H1 (cell line): Measurements from ENCODE around the gene ITSN1. TPM values are rescaled to one million over a fixed set of nuclear protein-coding genes. Genes with fewer than 3 reads are reported as not detected.

Experiments used
- BRCA1 ChIP-seq: IDR thresholded peaks from 2 replicates; pipeline ENCODE4 v1.6.1; 2012; ENCODE audit warnings: low read depth, low read length, improper control_type of control experiment
- CREB1 ChIP-seq: IDR thresholded peaks from 2 replicates; pipeline ENCODE4 v1.6.1; 2012; ENCODE audit warnings: inconsistent platforms
- EZH2 ChIP-seq: fragments of 200-600 bp; sonication (generic); IDR thresholded peaks from 2 replicates; pipeline ENCODE4 v1.7.1; 2012; ENCODE audit warnings: low read depth, mild to moderate bottlenecking, moderate library complexity, low read length, inconsistent platforms; ENCODE audit not compliant: severe bottlenecking
- KDM4A ChIP-seq: IDR thresholded peaks from one replicate; pipeline ENCODE4 v1.7.1; 2012; ENCODE audit warnings: low read depth, mild to moderate bottlenecking, moderate library complexity, low read length, inconsistent platforms; ENCODE audit not compliant: severe bottlenecking
- KDM5A ChIP-seq: fragments of 200-600 bp; IDR thresholded peaks from 2 replicates; pipeline ENCODE4 v1.7.1; 2012; ENCODE audit warnings: mild to moderate bottlenecking, low read length, inconsistent platforms, mixed read lengths
- POLR2AphosphoS5 ChIP-seq: IDR thresholded peaks from 2 replicates; pipeline ENCODE4 v1.6.1; 2011; ENCODE audit warnings: low read depth, low read length
- TAF1 ChIP-seq: IDR thresholded peaks from 2 replicates; pipeline ENCODE4 v1.6.1; 2011; ENCODE audit warnings: mild to moderate bottlenecking, low read depth, low read length
- polyA plus RNA-seq, 7 experiments: library from polyadenylated mRNA; depleted of rRNA in 3 of 7; stranded (reverse) in 5 of 7; unstranded in 2 of 7; fragments of >200 nt in 5 of 7; fragments of 200-250 nt in 2 of 7; gene quantifications; 1 replicate in 5 of 7; 2 replicates in 1 of 7; 4 replicates in 1 of 7; pipeline versions ENCODE4 v1.2.1 to v1.2.3, GENCODE V29; 2011 to 2013; ENCODE audit warnings: missing spikeins in 2 of 7, mixed read lengths in 2 of 7
- total RNA-seq: library from RNA; stranded (reverse); fragmentation: NEBNext Ultra II Directional; extraction: Animal tissue kit (Norgen Biotek cat#: 25700); gene quantifications from 2 replicates; pipeline ENCODE4 v1.2.1, GENCODE V29; 2021
- TF ChIP-seq, protein P1 (sequence below): fragments of 300-600 bp; sonication (generic); IDR thresholded peaks from 2 replicates; pipeline ENCODE4 v1.7.1; 2012; ENCODE audit warnings: low read length, moderate library complexity, mild to moderate bottlenecking, inconsistent platforms; ENCODE audit not compliant: insufficient replicate concordance
- TF ChIP-seq, protein P2 (sequence below): IDR thresholded peaks from 2 replicates; pipeline ENCODE4 v1.6.1; 2011; ENCODE audit warnings: low read length, improper control_type of control experiment

The ITSN1 gene
- total and polyA plus RNA-seq, 2 of the 8 experiments (the other 6 are each of a cell fraction or from before 2014, with no cell fraction given) = 60.8 to 78.1 TPM

DNA sequence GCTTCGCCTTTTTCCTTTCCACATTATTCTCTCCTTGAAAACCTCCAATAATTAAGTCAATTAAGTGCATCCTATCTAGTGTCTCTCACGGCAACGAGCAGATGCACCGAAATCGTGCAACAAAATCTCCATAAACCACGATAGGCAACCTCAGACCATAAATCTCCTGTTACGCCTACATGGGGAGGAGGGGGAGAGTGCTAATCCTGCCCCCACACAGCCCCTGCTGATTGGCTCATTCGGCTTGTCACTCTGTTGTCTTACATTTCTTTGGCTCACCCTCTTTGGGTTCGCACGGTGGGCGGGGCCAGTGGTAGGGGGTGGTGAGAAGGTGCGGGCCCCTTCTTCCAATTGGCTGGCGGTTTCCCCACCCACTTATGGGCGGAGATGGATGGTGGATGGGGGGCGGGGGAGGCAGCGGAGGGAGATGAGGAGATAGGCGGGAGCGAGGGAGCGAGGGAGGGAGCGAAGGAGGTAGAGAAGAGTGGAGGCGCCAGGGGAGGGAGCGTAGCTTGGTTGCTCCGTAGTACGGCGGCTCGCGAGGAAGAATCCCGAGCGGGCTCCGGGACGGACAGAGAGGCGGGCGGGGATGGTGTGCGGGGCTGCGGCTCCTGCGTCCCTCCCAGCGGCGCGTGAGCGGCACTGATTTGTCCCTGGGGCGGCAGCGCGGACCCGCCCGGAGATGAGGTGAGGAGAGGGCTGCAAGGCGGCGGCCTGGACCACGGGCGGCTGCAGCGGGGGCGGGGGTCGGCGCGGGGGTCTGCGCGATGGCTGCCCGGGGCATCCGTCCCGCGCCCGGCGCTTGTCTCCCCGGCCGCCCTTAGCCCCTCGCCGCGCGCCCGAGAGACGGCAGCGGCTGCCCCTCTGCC lies at the start of gene ITSN1 (continued):
- TF ChIP-seq, protein P1, sequence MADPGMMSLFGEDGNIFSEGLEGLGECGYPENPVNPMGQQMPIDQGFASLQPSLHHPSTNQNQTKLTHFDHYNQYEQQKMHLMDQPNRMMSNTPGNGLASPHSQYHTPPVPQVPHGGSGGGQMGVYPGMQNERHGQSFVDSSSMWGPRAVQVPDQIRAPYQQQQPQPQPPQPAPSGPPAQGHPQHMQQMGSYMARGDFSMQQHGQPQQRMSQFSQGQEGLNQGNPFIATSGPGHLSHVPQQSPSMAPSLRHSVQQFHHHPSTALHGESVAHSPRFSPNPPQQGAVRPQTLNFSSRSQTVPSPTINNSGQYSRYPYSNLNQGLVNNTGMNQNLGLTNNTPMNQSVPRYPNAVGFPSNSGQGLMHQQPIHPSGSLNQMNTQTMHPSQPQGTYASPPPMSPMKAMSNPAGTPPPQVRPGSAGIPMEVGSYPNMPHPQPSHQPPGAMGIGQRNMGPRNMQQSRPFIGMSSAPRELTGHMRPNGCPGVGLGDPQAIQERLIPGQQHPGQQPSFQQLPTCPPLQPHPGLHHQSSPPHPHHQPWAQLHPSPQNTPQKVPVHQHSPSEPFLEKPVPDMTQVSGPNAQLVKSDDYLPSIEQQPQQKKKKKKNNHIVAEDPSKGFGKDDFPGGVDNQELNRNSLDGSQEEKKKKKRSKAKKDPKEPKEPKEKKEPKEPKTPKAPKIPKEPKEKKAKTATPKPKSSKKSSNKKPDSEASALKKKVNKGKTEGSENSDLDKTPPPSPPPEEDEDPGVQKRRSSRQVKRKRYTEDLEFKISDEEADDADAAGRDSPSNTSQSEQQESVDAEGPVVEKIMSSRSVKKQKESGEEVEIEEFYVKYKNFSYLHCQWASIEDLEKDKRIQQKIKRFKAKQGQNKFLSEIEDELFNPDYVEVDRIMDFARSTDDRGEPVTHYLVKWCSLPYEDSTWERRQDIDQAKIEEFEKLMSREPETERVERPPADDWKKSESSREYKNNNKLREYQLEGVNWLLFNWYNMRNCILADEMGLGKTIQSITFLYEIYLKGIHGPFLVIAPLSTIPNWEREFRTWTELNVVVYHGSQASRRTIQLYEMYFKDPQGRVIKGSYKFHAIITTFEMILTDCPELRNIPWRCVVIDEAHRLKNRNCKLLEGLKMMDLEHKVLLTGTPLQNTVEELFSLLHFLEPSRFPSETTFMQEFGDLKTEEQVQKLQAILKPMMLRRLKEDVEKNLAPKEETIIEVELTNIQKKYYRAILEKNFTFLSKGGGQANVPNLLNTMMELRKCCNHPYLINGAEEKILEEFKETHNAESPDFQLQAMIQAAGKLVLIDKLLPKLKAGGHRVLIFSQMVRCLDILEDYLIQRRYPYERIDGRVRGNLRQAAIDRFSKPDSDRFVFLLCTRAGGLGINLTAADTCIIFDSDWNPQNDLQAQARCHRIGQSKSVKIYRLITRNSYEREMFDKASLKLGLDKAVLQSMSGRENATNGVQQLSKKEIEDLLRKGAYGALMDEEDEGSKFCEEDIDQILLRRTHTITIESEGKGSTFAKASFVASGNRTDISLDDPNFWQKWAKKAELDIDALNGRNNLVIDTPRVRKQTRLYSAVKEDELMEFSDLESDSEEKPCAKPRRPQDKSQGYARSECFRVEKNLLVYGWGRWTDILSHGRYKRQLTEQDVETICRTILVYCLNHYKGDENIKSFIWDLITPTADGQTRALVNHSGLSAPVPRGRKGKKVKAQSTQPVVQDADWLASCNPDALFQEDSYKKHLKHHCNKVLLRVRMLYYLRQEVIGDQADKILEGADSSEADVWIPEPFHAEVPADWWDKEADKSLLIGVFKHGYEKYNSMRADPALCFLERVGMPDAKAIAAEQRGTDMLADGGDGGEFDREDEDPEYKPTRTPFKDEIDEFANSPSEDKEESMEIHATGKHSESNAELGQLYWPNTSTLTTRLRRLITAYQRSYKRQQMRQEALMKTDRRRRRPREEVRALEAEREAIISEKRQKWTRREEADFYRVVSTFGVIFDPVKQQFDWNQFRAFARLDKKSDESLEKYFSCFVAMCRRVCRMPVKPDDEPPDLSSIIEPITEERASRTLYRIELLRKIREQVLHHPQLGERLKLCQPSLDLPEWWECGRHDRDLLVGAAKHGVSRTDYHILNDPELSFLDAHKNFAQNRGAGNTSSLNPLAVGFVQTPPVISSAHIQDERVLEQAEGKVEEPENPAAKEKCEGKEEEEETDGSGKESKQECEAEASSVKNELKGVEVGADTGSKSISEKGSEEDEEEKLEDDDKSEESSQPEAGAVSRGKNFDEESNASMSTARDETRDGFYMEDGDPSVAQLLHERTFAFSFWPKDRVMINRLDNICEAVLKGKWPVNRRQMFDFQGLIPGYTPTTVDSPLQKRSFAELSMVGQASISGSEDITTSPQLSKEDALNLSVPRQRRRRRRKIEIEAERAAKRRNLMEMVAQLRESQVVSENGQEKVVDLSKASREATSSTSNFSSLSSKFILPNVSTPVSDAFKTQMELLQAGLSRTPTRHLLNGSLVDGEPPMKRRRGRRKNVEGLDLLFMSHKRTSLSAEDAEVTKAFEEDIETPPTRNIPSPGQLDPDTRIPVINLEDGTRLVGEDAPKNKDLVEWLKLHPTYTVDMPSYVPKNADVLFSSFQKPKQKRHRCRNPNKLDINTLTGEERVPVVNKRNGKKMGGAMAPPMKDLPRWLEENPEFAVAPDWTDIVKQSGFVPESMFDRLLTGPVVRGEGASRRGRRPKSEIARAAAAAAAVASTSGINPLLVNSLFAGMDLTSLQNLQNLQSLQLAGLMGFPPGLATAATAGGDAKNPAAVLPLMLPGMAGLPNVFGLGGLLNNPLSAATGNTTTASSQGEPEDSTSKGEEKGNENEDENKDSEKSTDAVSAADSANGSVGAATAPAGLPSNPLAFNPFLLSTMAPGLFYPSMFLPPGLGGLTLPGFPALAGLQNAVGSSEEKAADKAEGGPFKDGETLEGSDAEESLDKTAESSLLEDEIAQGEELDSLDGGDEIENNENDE = no peak
- no peak for TF ChIP-seq CREB1
- TF ChIP-seq KDM4A = no peak
- TF ChIP-seq TAF1 = peak; percentile 80
- no peak for TF ChIP-seq EZH2
- TF ChIP-seq KDM5A = 0 out of 2 replicates have a peak, but pooled peaks have one; percentile 5
- TF ChIP-seq BRCA1 = no peak
- peak; percentile 92; the same call in 1 of the 2 replicates for TF ChIP-seq POLR2AphosphoS5
- TF ChIP-seq, protein P2, sequence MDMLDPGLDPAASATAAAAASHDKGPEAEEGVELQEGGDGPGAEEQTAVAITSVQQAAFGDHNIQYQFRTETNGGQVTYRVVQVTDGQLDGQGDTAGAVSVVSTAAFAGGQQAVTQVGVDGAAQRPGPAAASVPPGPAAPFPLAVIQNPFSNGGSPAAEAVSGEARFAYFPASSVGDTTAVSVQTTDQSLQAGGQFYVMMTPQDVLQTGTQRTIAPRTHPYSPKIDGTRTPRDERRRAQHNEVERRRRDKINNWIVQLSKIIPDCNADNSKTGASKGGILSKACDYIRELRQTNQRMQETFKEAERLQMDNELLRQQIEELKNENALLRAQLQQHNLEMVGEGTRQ = no peak
